NCI-H128 (cell line): ENCODE measurements around the gene RHCE.
"Not testable (repeated sequence)": the region's sequence is repeated elsewhere in the genome, so short reads cannot be mapped to it uniquely, and the experiment has no call there.

ENCODE experiments used
- DNase-seq: peaks from one replicate; lab custom pipeline; 2025; ENCODE audit not compliant: unreplicated experiment; lab: John Stamatoyannopoulos, UW

Gene RHCE

GRCh38 chr1:25402947-25403803, 17.4 kb downstream of the RHCE start:
- DNase-seq = not testable (repeated sequence)

- not testable (repeated sequence) for DNase-seq
These were observed 22.5 kb downstream of the RHCE start for GRCh38 chr1:25398079-25398478.

- DNase-seq = not testable (repeated sequence)
These were observed 23.1 kb downstream of the RHCE start for GRCh38 chr1:25397549-25397948.

- no peak for DNase-seq
These were observed 27.8 kb downstream of the RHCE start for GRCh38 chr1:25392841-25393240.

GRCh38 chr1:25389721-25390120, 30.9 kb downstream of the RHCE start:
- not testable (repeated sequence) for DNase-seq

- DNase-seq = not testable (repeated sequence)
These were observed 31.9 kb downstream of the RHCE start for GRCh38 chr1:25388691-25389090.

GRCh38 chr1:25387096-25387495, 33.5 kb downstream of the RHCE start:
- DNase-seq = not testable (repeated sequence)

GRCh38 chr1:25383875-25384274, 36.8 kb downstream of the RHCE start:
- DNase-seq = not testable (repeated sequence)

GRCh38 chr1:25383090-25383489, 37.5 kb downstream of the RHCE start:
- DNase-seq = not testable (repeated sequence)

- not testable (repeated sequence) for DNase-seq
These were observed 38.1 kb downstream of the RHCE start for GRCh38 chr1:25382543-25382942.

- not testable (repeated sequence) for DNase-seq
These were observed 42.3 kb downstream of the RHCE start for GRCh38 chr1:25378367-25378766.

- DNase-seq = not testable (repeated sequence)
These were observed 48.9 kb downstream of the RHCE start for GRCh38 chr1:25371757-25372156.

GRCh38 chr1:25369691-25370271, 50.8 kb downstream of the RHCE start:
- DNase-seq = not testable (repeated sequence)

- no peak for DNase-seq
These were observed 51.4 kb downstream of the RHCE start for GRCh38 chr1:25369241-25369640.

- DNase-seq = not testable (repeated sequence)
These were observed 57.7 kb downstream of the RHCE start for GRCh38 chr1:25362634-25363559.

GRCh38 chr1:25361901-25362300, 58.7 kb downstream of the RHCE start:
- DNase-seq = no peak

- DNase-seq = no peak
These were observed 59.7 kb downstream of the RHCE start for GRCh38 chr1:25360596-25361581.

GRCh38 chr1:25356848-25357247, 63.8 kb downstream of the RHCE start:
- DNase-seq = no peak

GRCh38 chr1:25356441-25356840, 64.2 kb downstream of the RHCE start:
- DNase-seq = no peak

GRCh38 chr1:25355841-25356395, 64.7 kb downstream of the RHCE start:
- no peak for DNase-seq
